MCF 10A (cell line): ENCODE results near the gene PIGR. TPM values are rescaled to one million over a fixed set of nuclear protein-coding genes. Genes with fewer than 3 reads are reported as not detected.

Experiments used
- BruUV-seq: library from RNA; stranded (reverse); fragments of 400-500 nt; replicated peaks from 2 replicates; lab custom pipeline; 2021; lab: Mats Ljungman, UMichigan
- CTCF ChIA-PET: fragments of 300-600 bp; sonication (Branson Sonifier 250); formaldehyde crosslinking; extraction: SDS; loops from one replicate; lab custom pipeline; 2021; ENCODE audit warnings: antibody characterized with exemption, inconsistent platforms; lab: Yijun Ruan, JAX
- POLR2A ChIA-PET: fragments of 300-600, 350-650 bp; sonication (Branson Sonifier 250); formaldehyde crosslinking; extraction: SDS; loops from one replicate; lab custom pipeline; 2020; ENCODE audit warnings: antibody characterized with exemption, inconsistent platforms; lab: Yijun Ruan, JAX
- DNase-seq: peaks from one replicate; pipeline ENCODE4 v3.0.0-alpha.2; 2018; ENCODE audit not compliant: unreplicated experiment
- H3K27ac Mint-ChIP-seq: one replicate; pipeline ENCODE4 v1.8.0; 2022; ENCODE audit warnings: mild to moderate bottlenecking, low read depth, mixed read lengths; ENCODE audit not compliant: unreplicated experiment
- H3K27me3 Mint-ChIP-seq: one replicate; pipeline ENCODE4 v1.8.0; 2022; ENCODE audit warnings: mixed read lengths; ENCODE audit not compliant: insufficient read depth, unreplicated experiment
- H3K36me3 Mint-ChIP-seq: one replicate; pipeline ENCODE4 v1.8.0; 2022; ENCODE audit warnings: mild to moderate bottlenecking, moderate library complexity, mixed read lengths; ENCODE audit not compliant: insufficient read depth, unreplicated experiment
- H3K4me1 Mint-ChIP-seq: one replicate; pipeline ENCODE4 v1.8.0; 2022; ENCODE audit warnings: mixed read lengths; ENCODE audit not compliant: insufficient read depth, unreplicated experiment
- H3K4me3 Mint-ChIP-seq: one replicate; pipeline ENCODE4 v1.8.0; 2022; ENCODE audit warnings: mild to moderate bottlenecking, moderate library complexity, mixed read lengths; ENCODE audit not compliant: unreplicated experiment
- H3K9me3 Mint-ChIP-seq: one replicate; pipeline ENCODE4 v1.8.0; 2022; ENCODE audit warnings: mixed read lengths; ENCODE audit not compliant: unreplicated experiment
- intact Hi-C: fragments of 100-400 bp; cut with micrococcal nuclease; formaldehyde crosslinking; loops from 2 replicates; pipeline ENCODE4 v1.14.1; 2022
- total RNA-seq: library from RNA; stranded (reverse); gene quantifications from 2 replicates; pipeline ENCODE4 v1.2.3, GENCODE V29; 2022
- TF ChIP-seq, protein P1 (sequence below): fragments of 200-600 bp; IDR thresholded peaks from one replicate; pipeline ENCODE4 v1.8.0; 2022; ENCODE audit warnings: antibody characterized with exemption, mild to moderate bottlenecking; ENCODE audit not compliant: unreplicated experiment

PIGR gene
- total RNA-seq, 1 experiment from 2014 or later: not detected

DNA sequence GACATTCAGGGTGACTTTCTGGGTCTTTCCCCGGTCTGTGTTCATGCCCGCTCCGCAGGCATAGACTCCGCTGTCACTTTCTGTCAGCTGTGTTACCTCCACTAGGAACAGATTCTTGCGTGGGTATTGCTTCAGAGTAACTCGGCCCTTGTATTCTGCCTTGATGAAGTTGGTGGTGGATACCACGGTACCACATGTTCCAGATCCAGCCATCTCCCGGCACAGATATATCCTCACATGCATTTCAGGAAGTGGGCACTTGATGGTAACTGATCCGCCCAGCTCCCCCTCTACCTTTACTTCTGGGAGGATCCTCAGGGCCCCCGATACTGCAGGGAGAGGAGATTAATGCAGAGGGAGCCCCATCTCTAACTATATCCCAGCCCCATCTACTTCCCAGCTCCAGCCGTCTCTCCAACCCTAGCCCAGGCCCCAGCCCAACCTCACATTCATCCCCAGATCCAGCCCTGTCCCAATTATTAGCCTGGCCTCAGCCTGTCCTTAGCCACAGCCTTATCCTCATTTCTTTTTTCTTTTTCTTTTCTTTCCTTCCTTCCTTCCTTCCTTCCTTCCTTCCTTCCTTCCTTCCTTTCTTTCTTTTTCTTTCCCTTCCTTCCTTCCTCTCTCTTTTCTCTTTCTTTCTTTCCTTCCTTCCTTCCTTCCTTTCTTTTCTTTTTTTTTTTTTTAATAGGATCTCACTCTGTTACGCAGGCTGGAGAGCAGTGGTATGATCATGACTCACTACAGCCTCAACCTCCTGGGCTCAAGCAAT, 32.3 kb downstream of the PIGR start:
- H3K4me1 Mint-ChIP-seq: peaks cover 18% of the 10 kb centered on the region
- CTCF ChIA-PET: interaction anchor here (1.0 to 13.0 kb wide), 25 partner anchors 14 to 282 kb away, joined by 3 to 297 read pairs (median 29); partner anchors contain the start of genes DYRK3, FCAMR, IL20 and IL24
- H3K27ac Mint-ChIP-seq: no peak overlapping the region
- no peaks in the 10 kb centered on the region for H3K9me3 Mint-ChIP-seq
- intact Hi-C loops: loop anchor here (2.0 to 10.0 kb wide), 5 partner anchors 138 to 585 kb away; partner anchors contain the start of genes MAPKAPK2, PFKFB2 and YOD1
- POLR2A ChIA-PET: interaction anchor here (0.7 to 2.6 kb wide), 4 partner anchors 69 to 280 kb away, joined by 3 to 20 read pairs (median 10); partner anchors contain the start of gene DYRK3
- no TSS peak for BruUV-seq
- H3K36me3 Mint-ChIP-seq: no peaks in the 10 kb centered on the region
- TF ChIP-seq, protein P1, sequence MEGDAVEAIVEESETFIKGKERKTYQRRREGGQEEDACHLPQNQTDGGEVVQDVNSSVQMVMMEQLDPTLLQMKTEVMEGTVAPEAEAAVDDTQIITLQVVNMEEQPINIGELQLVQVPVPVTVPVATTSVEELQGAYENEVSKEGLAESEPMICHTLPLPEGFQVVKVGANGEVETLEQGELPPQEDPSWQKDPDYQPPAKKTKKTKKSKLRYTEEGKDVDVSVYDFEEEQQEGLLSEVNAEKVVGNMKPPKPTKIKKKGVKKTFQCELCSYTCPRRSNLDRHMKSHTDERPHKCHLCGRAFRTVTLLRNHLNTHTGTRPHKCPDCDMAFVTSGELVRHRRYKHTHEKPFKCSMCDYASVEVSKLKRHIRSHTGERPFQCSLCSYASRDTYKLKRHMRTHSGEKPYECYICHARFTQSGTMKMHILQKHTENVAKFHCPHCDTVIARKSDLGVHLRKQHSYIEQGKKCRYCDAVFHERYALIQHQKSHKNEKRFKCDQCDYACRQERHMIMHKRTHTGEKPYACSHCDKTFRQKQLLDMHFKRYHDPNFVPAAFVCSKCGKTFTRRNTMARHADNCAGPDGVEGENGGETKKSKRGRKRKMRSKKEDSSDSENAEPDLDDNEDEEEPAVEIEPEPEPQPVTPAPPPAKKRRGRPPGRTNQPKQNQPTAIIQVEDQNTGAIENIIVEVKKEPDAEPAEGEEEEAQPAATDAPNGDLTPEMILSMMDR: no peak
- peaks cover 43% of the 10 kb centered on the region for H3K27me3 Mint-ChIP-seq
- H3K4me3 Mint-ChIP-seq: no peak overlapping the region
- no peak for DNase-seq

DNA sequence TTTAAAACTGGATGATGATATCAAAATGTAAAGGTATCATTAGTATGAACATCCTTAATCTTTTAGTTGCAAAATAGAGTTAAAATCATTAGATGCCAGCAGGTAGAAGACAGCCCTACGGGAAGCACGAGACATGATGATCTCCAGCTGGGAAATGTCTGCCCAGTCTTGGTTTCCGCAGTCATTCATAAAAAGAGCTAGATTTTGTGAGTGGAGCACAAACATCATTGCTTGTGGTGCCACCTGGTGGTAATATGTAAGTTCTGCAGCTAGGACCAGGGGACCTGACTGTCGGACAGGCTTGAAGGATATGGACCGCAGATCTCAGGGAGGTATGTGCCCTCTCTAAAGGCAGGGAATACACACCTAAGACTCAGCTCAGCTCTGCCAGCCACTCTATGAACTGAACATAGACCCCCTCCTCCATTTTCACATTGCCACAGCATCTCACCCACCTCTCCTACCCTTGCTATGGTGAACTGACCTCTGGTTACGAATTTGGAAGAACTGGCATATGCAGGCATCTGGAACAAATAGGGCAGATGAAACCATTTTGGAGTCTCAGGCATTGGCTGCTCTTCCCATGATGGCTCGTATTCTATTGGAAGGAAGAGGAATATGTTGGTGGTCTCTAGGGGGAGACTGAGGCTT, 33.7 kb downstream of the PIGR start:
- peaks cover 43% of the 10 kb centered on the region for H3K27me3 Mint-ChIP-seq
- BruUV-seq: no TSS peak
- H3K9me3 Mint-ChIP-seq: no peaks in the 10 kb centered on the region
- DNase-seq: peak; percentile 96
- intact Hi-C loops: loop anchor here (1.0 to 10.0 kb wide), 12 partner anchors 70 to 586 kb away; partner anchors contain the start of genes MAPKAPK2, PFKFB2 and YOD1
- no peak overlapping the region for H3K27ac Mint-ChIP-seq
- H3K4me1 Mint-ChIP-seq: peaks cover 28% of the 10 kb centered on the region
- TF ChIP-seq, protein P1: peak; percentile 94
- no peak overlapping the region for H3K4me3 Mint-ChIP-seq
- ChIA-PET CTCF (interaction anchor here (0.5 to 13.0 kb wide), 108 partner anchors 9 to 1139 kb away, joined by 3 to 297 read pairs (median 8); partner anchors contain the start of genes C1orf116, DYRK3, EIF2D and FCAMR), POLR2A (interaction anchor here (0.6 to 2.6 kb wide), 28 partner anchors 12 to 305 kb away, joined by 3 to 20 read pairs (median 4); partner anchors contain the start of genes DYRK3, EIF2D, FCAMR and IL20)
- no peaks in the 10 kb centered on the region for H3K36me3 Mint-ChIP-seq

DNA sequence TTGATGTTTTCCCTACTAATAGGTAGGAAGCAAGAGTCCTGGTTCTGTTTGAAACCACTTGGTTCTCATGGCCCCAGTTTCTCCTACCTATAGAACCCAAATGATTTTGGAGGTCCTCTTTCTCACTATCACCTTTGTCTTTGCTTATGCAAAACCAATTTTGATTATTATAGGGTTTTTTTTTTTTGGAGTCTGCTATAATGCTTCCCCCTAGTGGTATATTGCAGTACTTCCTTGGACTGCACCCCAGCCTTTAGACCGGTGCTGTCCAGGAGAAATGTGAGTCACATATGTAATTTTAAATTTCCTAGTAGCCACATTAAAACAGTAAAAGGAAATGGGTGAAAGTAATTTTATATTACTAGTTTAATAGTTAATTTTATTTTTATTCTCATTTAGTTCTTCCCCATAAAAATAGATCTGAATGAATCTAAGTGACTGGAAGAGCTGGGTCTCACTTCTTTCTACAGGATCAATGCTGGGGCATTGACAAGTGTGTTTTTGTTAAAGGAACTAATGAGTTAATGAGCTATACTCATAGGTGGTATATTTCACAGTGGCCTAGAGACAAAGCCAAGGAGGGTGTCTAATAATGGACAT, 35.1 kb downstream of the PIGR start:
- no TSS peak for BruUV-seq
- Mint-ChIP-seq H3K27me3 (peaks cover 38% of the 10 kb centered on the region), H3K27ac (no peak overlapping the region), H3K36me3 (no peaks in the 10 kb centered on the region), H3K4me1 (peaks cover 31% of the 10 kb centered on the region), H3K4me3 (peak overlapping the region; percentile 68), H3K9me3 (no peaks in the 10 kb centered on the region)
- intact Hi-C loops: loop anchor here (1.0 to 10.0 kb wide), 6 partner anchors 46 to 494 kb away; partner anchors contain the start of genes IL20, MAPKAPK2, PFKFB2 and YOD1
- ChIA-PET CTCF (interaction anchor here (0.6 to 13.0 kb wide), 87 partner anchors 9 to 1759 kb away, joined by 3 to 297 read pairs (median 9); partner anchors contain the start of genes DYRK3, EIF2D, FCAMR and FCMR), POLR2A (interaction anchor here (0.6 to 2.6 kb wide), 14 partner anchors 16 to 299 kb away, joined by 3 to 20 read pairs (median 4); partner anchors contain the start of genes DYRK3, EIF2D and IL20)
- DNase-seq: peak; percentile 91
- TF ChIP-seq, protein P1: peak; percentile 97
